HCT116 (cell line): ENCODE measurements around the gene PATE3.

Experiments used
- CTCF ChIP-seq, 3 experiments: fragments of 200-600 bp in 1 of 3; sonication (generic) in 1 of 3; IDR thresholded peaks in 2 of 3; conservative IDR thresholded peaks in 1 of 3; 2 replicates each; pipeline ENCODE4 v1.5.1; 2012 to 2017; ENCODE audit warnings: low read depth in 2 of 3, low read length in 2 of 3, antibody characterized with exemption in 1 of 3, borderline replicate concordance in 1 of 3, control low read depth in 1 of 3, mild to moderate bottlenecking in 1 of 3, mixed read lengths in 1 of 3, mixed run types in 1 of 3, moderate library complexity in 1 of 3; ENCODE audit not compliant: insufficient read depth in 1 of 3
- MAX ChIP-seq: IDR thresholded peaks from 2 replicates; pipeline ENCODE4 v1.6.1; 2012
- POLR2AphosphoS5 ChIP-seq: IDR thresholded peaks from 2 replicates; pipeline ENCODE4 v1.6.1; 2011; ENCODE audit warnings: mild to moderate bottlenecking, low read depth, low read length, moderate library complexity
- ZBTB33 ChIP-seq: IDR thresholded peaks from 2 replicates; pipeline ENCODE4 v1.6.1; 2011; ENCODE audit warnings: mild to moderate bottlenecking, low read length, moderate library complexity; ENCODE audit not compliant: insufficient replicate concordance; ENCODE audit errors: extremely low read depth

- TF ChIP-seq POLR2AphosphoS5 (no peak), CTCF (IDR thresholded peaks at IDR 0.05 in 2 of 3, conservative IDR thresholded peaks at IDR 0.05 in 1 of 3; ENCODE audit: borderline replicate concordance in 1 of 3, insufficient read depth in 1 of 3, low read depth in 2 of 3, low read length in 2 of 3) (no peak), ZBTB33 (no peak), MAX (no peak)
Measured at GRCh38 chr11:125772834-125773505, 15.0 kb upstream of the PATE3 start.
